Osteocyte (in vitro differentiated cells): ENCODE results near the gene SH3GLB1. TPM values are rescaled to one million over a fixed set of nuclear protein-coding genes. Genes with fewer than 3 reads are reported as not detected.

Experiments
- DNase-seq: peaks from one replicate; pipeline ENCODE4 v3.0.0; 2021; ENCODE audit warnings: mixed read lengths; ENCODE audit not compliant: unreplicated experiment; ENCODE audit errors: extremely low spot score
- H3K27ac Mint-ChIP-seq: one replicate; pipeline ENCODE4 v1.8.0; 2021; ENCODE audit warnings: mild to moderate bottlenecking, mixed read lengths; ENCODE audit not compliant: unreplicated experiment
- H3K27me3 Mint-ChIP-seq: one replicate; pipeline ENCODE4 v1.8.0; 2021; ENCODE audit warnings: mixed read lengths; ENCODE audit not compliant: unreplicated experiment
- H3K36me3 Mint-ChIP-seq: one replicate; pipeline ENCODE4 v1.8.0; 2021; ENCODE audit warnings: mixed read lengths; ENCODE audit not compliant: unreplicated experiment
- H3K4me1 Mint-ChIP-seq: one replicate; pipeline ENCODE4 v1.8.0; 2021; ENCODE audit warnings: mixed read lengths; ENCODE audit not compliant: unreplicated experiment
- H3K4me3 Mint-ChIP-seq: one replicate; pipeline ENCODE4 v1.8.0; 2021; ENCODE audit warnings: mild to moderate bottlenecking, moderate library complexity, mixed read lengths; ENCODE audit not compliant: unreplicated experiment
- H3K9me3 Mint-ChIP-seq: one replicate; pipeline ENCODE4 v1.8.0; 2021; ENCODE audit warnings: mixed read lengths; ENCODE audit not compliant: unreplicated experiment
- total RNA-seq: library from RNA; stranded (reverse); gene quantifications from 2 replicates; pipeline ENCODE4 v1.2.1, GENCODE V29; 2021
- TF ChIP-seq, protein P1 (sequence below): fragments of 200-600 bp; sonication (generic); IDR thresholded peaks from 2 replicates; pipeline ENCODE4 v1.5.0; 2021; ENCODE audit warnings: antibody characterized with exemption, mild to moderate bottlenecking, moderate library complexity

The SH3GLB1 gene
- total RNA-seq, 1 donor from 2014 or later: 80.5 TPM

DNA sequence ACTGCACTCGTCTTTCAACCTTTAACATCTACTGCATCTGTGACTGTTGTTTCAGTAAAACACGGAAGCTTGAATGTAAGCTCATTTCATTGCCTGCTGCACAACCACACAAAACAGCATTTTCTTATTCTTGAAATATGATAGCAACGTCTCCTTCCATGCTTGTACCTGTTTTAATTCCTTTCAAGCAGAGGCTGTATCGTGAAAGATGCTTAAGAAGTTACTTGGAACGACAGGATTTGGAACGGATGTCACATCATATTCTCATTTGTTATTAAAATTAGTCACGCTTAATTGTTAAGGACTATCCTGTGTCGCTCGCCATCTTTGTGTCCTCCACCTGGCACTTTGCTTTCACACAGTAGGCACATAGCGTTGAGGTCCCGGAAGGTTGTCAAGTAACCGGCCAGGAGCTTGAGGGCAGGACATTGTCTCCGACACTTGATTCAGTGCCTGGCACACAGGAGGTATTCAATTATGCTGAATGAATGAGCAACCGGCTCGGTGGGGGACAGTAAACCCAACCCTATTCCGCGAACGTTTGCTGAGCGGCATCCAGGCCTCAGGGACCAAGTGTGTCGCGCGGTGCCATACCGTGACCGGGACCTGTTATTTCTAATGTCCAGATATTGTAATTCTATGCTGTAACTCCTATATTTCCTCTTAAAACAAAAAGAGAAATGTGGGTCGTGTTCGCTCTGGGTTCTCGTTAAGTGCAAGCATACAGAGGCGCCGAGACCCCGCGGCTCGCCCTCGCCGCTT, 499 bp upstream of the SH3GLB1 start:
- Mint-ChIP-seq H3K27me3 (peaks cover 3% of the 10 kb centered on the region), H3K4me1 (peaks cover 29% of the 10 kb centered on the region), H3K27ac (peak overlapping the region; percentile 94), H3K9me3 (no peaks in the 10 kb centered on the region), H3K4me3 (peak overlapping the region; percentile 99), H3K36me3 (peaks cover 6% of the 10 kb centered on the region)
- TF ChIP-seq, protein P1, sequence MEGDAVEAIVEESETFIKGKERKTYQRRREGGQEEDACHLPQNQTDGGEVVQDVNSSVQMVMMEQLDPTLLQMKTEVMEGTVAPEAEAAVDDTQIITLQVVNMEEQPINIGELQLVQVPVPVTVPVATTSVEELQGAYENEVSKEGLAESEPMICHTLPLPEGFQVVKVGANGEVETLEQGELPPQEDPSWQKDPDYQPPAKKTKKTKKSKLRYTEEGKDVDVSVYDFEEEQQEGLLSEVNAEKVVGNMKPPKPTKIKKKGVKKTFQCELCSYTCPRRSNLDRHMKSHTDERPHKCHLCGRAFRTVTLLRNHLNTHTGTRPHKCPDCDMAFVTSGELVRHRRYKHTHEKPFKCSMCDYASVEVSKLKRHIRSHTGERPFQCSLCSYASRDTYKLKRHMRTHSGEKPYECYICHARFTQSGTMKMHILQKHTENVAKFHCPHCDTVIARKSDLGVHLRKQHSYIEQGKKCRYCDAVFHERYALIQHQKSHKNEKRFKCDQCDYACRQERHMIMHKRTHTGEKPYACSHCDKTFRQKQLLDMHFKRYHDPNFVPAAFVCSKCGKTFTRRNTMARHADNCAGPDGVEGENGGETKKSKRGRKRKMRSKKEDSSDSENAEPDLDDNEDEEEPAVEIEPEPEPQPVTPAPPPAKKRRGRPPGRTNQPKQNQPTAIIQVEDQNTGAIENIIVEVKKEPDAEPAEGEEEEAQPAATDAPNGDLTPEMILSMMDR: no peak
- no peak for DNase-seq

DNA sequence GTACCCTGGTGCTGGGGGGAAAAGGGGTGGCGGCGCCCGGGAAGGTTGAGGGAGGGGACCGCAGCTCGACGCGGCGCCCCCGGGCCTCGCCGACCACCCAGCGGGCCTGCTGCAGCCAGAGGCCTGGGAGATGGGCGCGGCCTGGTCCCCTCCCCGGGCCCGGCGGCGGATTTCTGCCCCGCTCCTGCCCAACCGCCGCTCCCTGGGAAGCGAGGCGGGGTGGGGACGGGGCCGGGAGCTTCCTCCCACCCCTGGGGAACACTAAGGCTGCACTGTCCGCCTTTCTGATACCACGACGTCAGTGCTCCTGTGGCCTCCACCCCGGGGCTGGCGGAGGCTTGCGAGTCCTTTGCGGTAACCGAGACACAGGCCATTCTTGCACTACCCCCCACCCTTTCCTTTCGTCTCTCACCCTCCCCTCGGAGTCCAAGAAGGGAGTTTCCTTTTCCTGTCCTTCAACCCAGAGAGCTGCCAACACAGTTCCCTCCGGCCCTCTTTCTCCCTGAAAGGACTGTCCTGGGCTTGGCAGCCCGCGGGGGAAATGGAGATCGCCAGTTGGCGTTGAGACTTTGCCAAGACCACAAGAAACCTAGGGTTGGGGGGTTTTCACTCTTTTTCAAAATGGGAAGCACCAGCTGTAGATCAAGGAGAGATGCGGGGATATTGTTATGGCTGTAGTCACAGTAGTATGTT, 742 bp downstream of the SH3GLB1 start:
- peaks cover 3% of the 10 kb centered on the region for H3K27me3 Mint-ChIP-seq
- peaks cover 36% of the 10 kb centered on the region for H3K4me1 Mint-ChIP-seq
- H3K27ac Mint-ChIP-seq: peak overlapping the region; percentile 99
- peak; percentile 87 for DNase-seq
- TF ChIP-seq, protein P1: no peak
- H3K9me3 Mint-ChIP-seq: no peaks in the 10 kb centered on the region
- H3K36me3 Mint-ChIP-seq: peaks cover 6% of the 10 kb centered on the region
- H3K4me3 Mint-ChIP-seq: peak overlapping the region; percentile 99

DNA sequence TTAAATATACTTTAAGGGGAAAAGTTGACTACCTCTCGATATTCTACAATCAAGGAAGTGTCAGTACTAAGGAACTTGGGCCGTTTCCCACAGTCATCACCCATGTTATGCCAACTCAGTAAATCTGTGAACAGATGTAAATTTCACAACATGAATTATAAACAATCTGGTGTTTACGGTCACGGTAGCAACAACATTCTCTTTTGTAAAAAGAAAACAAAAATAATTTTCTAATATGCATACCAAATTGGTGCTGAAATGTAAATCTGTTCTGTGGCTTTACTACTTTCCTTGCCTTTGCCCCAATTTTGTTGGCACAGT, 1.2 kb downstream of the SH3GLB1 start:
- Mint-ChIP-seq H3K4me3 (peak overlapping the region; percentile 99), H3K9me3 (no peaks in the 10 kb centered on the region), H3K4me1 (peaks cover 36% of the 10 kb centered on the region), H3K36me3 (peaks cover 5% of the 10 kb centered on the region), H3K27me3 (peaks cover 3% of the 10 kb centered on the region), H3K27ac (peak overlapping the region; percentile 99)
- TF ChIP-seq, protein P1: no peak
- no peak for DNase-seq

DNA sequence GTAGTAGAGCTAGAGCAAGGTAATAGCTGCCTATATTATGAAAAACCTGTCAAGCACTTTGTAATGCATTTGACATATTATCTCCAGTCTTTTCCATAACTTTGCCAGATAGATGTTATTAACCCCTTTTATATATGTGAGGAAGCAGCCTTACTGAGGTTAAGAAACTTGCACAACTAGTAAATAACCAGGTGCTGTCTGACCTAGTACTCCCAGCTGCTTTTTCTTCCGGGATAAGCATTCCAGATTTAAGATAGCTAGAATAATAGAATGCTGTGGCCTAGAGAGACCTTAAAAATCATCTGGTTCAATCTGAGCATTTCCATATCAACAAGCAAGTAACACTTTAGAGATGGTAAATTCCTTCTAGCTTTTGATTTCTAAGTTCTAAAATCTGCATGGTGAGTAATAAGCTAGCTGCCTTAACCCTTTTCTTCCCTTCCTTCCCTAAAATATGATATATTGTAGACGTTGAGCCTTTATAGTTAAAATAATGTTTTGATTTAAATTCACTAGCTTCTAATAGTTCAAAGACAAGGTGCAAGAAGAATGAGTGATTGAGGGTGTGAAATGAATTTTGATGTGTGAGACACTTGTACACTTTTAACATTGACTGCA, 1.8 kb downstream of the SH3GLB1 start:
- peak overlapping the region; percentile 99 for H3K27ac Mint-ChIP-seq
- TF ChIP-seq, protein P1: no peak

DNA sequence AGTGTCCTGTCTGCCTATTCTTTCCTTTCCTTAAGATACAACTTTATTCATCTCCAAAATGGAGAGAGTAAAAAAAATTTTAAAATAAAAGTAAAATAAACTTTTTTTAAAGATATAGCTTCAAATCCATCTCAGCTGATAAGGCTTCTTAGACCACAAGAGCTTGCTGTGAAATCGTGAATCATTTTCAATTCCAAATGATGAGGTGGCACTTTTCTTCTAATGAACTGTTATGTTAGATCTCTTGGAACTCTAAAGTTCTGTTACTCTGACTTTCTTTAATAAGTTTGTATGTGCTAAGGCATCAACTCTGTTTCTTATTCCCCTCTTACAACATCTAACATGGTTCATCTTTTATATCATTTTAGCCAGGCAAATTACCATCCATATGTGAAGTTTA, 4.5 kb downstream of the SH3GLB1 start:
- H3K4me1 Mint-ChIP-seq: peaks cover 40% of the 10 kb centered on the region
- TF ChIP-seq, protein P1: no peak
- H3K36me3 Mint-ChIP-seq: peaks cover 6% of the 10 kb centered on the region
- H3K9me3 Mint-ChIP-seq: no peaks in the 10 kb centered on the region
- H3K27ac Mint-ChIP-seq: no peak overlapping the region
- DNase-seq: no peak
- no peaks in the 10 kb centered on the region for H3K27me3 Mint-ChIP-seq
- H3K4me3 Mint-ChIP-seq: no peak overlapping the region

More for the DNA sequence above, 1.8 kb downstream of the SH3GLB1 start:
- DNase-seq: no peak
- peaks cover 36% of the 10 kb centered on the region for H3K4me1 Mint-ChIP-seq
- H3K27me3 Mint-ChIP-seq: peaks cover 3% of the 10 kb centered on the region
- no peaks in the 10 kb centered on the region for H3K9me3 Mint-ChIP-seq
- peak overlapping the region; percentile 99 for H3K4me3 Mint-ChIP-seq
- peaks cover 5% of the 10 kb centered on the region for H3K36me3 Mint-ChIP-seq
